ENCODE data around the gene EFEMP2. TPM values are rescaled to one million over a fixed set of nuclear protein-coding genes. Genes with fewer than 3 reads are reported as not detected.

The EFEMP2 gene
- total and polyA plus RNA-seq, 10 of the 15 experiments (the other 5 are each of a cell fraction or from before 2014, with no cell fraction given), result 0.24 to 13.2 (median 1.3) TPM; not detected in 1

- 0 out of 2 replicates have a peak, but pooled peaks have one; percentile 5 for TF ChIP-seq ZNF24 (IDR thresholded peaks at IDR 0.05)
- no peak for TF ChIP-seq SMAD1 (IDR thresholded peaks at IDR 0.05; ENCODE audit: low read depth, partially characterized antibody)
- no peak for TF ChIP-seq PKNOX1 (IDR thresholded peaks at IDR 0.05)
- TF ChIP-seq NBN (IDR thresholded peaks at IDR 0.05), result 0 out of 2 replicates have a peak, but pooled peaks have one; percentile 12
- TF ChIP-seq ZNF592 (IDR thresholded peaks at IDR 0.05), result peak; percentile 84; the same call in 1 of the 2 replicates
- TF ChIP-seq SMAD5 (IDR thresholded peaks at IDR 0.05; ENCODE audit: low read depth), result no peak
- TF ChIP-seq MEF2B (IDR thresholded peaks at IDR 0.05; ENCODE audit: partially characterized antibody, poor library complexity, severe bottlenecking), result no peak
- peak; percentile 25; the same call in 1 of the 2 replicates for TF ChIP-seq CREM (IDR thresholded peaks at IDR 0.05; ENCODE audit: low read depth)
- no peak for TF ChIP-seq ZZZ3 (IDR thresholded peaks at IDR 0.05; ENCODE audit: control insufficient read depth, insufficient read length, low read depth)
- peak in 1 of 2 experiments; percentile 18; a peak in 1 of 4 replicates for TF ChIP-seq ETV6 (conservative IDR thresholded peaks at IDR 0.05 in 1 of 2, IDR thresholded peaks at IDR 0.05 in 1 of 2; ENCODE audit: borderline replicate concordance in 1 of 2, low read depth in 1 of 2)
- no peak for TF ChIP-seq NFYA (IDR thresholded peaks at IDR 0.05; ENCODE audit: borderline replicate concordance, low read depth, low read length)
- peak; percentile 79 for TF ChIP-seq NR2F1 (conservative IDR thresholded peaks at IDR 0.05)
- TF ChIP-seq GATAD2B (conservative IDR thresholded peaks at IDR 0.05; ENCODE audit: low read depth), result peak; percentile 81
- peak; percentile 91 for TF ChIP-seq NKRF (conservative IDR thresholded peaks at IDR 0.05)
- peak; percentile 24; the same call in 1 of the 2 replicates for TF ChIP-seq ZNF217 (IDR thresholded peaks at IDR 0.05)
- TF ChIP-seq POU2F2 (IDR thresholded peaks at IDR 0.05; ENCODE audit: borderline replicate concordance, low read depth, low read length), result 0 out of 3 replicates have a peak, but pooled peaks have one; percentile 31
- TF ChIP-seq DPF2 (IDR thresholded peaks at IDR 0.05), result peak; percentile 90
- no peak for TF ChIP-seq CHD1 (IDR thresholded peaks at IDR 0.05; ENCODE audit: low read depth, low read length)
- TF ChIP-seq TCF12 (IDR thresholded peaks at IDR 0.05; ENCODE audit: low read depth, low read length), result peak; percentile 38; the same call in 1 of the 2 replicates
- peak; percentile 84 for TF ChIP-seq LARP7 (IDR thresholded peaks at IDR 0.05)
- TF ChIP-seq ATF3 (IDR thresholded peaks at IDR 0.05; ENCODE audit: borderline replicate concordance, extremely low read depth, low read depth, low read length), result peak; percentile 47; the same call in 1 of the 2 replicates
- 0 out of 2 replicates have a peak, but pooled peaks have one; percentile 60 for TF ChIP-seq BACH1 (IDR thresholded peaks at IDR 0.05; ENCODE audit: borderline replicate concordance)
- 0 out of 2 replicates have a peak, but pooled peaks have one; percentile 44 for TF ChIP-seq ZSCAN29 (IDR thresholded peaks at IDR 0.05)
Observed at GRCh38 chr11:65817835-65818680, 54.5 kb downstream of the EFEMP2 start (continued).

Data from GM12878 (cell line).